Breast epithelium (tissue), 4 donors: ENCODE data around the gene SLC6A11. TPM values are rescaled to one million over a fixed set of nuclear protein-coding genes. Genes with fewer than 3 reads are reported as not detected.

Source experiments
- DNase-seq, 2 donors: peaks; one replicate each; pipeline ENCODE4 v3.0.0-alpha.2; 2019; ENCODE audit warnings: low spot score in 2 of 2
- H3K27ac ChIP-seq, 2 donors: fragments of 200-600 bp; sonication (generic) in 1 of 2; one replicate each; pipeline ENCODE4 v1.5.1; 2016 to 2019; ENCODE audit warnings: mild to moderate bottlenecking in 1 of 2
- H3K27me3 ChIP-seq, 2 donors: fragments of 200-600 bp; sonication (generic) in 1 of 2; one replicate each; pipeline versions ENCODE4 v1.5.1 to v1.6.0; 2017 to 2019; ENCODE audit warnings: control low read depth in 1 of 2, mild to moderate bottlenecking in 1 of 2
- H3K36me3 ChIP-seq: fragments of 200-600 bp; one replicate; pipeline ENCODE4 v1.5.1; 2019
- H3K4me1 ChIP-seq, 2 donors: fragments of 200-600 bp; sonication (generic); one replicate each; pipeline ENCODE4 v1.5.1; 2016 to 2019; ENCODE audit warnings: control low read depth in 1 of 2
- H3K4me3 ChIP-seq, 3 donors: fragments of 200-600 bp; sonication (generic); 1 replicate in 2 of 3; 2 replicates in 1 of 3; pipeline ENCODE4 v1.5.1; 2016 to 2019; ENCODE audit warnings: mild to moderate bottlenecking in 3 of 3, moderate library complexity in 2 of 3
- H3K9me3 ChIP-seq, 2 donors: fragments of 200-600 bp; sonication (generic) in 1 of 2; one replicate each; pipeline ENCODE4 v1.5.1; 2016 to 2019; ENCODE audit warnings: control low read depth in 1 of 2
- POLR2A ChIP-seq: fragments of 450-650 bp; IDR thresholded peaks from one replicate; pipeline ENCODE4 v1.6.1; 2016; ENCODE audit warnings: antibody characterized with exemption, mild to moderate bottlenecking, moderate library complexity
- POLR2AphosphoS5 ChIP-seq, 3 donors: sonication (generic); formaldehyde crosslinking; IDR thresholded peaks; one replicate each; pipeline ENCODE4 v1.6.1; 2017; ENCODE audit warnings: antibody characterized with exemption in 3 of 3
- intact Hi-C: fragments of 100-400 bp; cut with DNase I; formaldehyde crosslinking; loops from one replicate; pipeline ENCODE4 v1.15.1; 2023; ENCODE audit warnings: low total_unique reads
- total RNA-seq, 3 donors: library from RNA; depleted of rRNA; stranded (reverse); fragments of >200 nt; gene quantifications; one replicate each; pipeline ENCODE4 v1.1.0, GENCODE V29; 2016
- TF ChIP-seq, protein P1 (sequence below), 3 donors: fragments of 450-650 bp; IDR thresholded peaks; one replicate each; pipeline ENCODE4 v1.5.1; 2016 to 2017; ENCODE audit warnings: antibody characterized with exemption in 3 of 3, mild to moderate bottlenecking in 3 of 3, moderate library complexity in 3 of 3

Gene SLC6A11
- total RNA-seq, 3 donors from 2014 or later: under 0.01 to 0.15 TPM; not detected in 1

DNA sequence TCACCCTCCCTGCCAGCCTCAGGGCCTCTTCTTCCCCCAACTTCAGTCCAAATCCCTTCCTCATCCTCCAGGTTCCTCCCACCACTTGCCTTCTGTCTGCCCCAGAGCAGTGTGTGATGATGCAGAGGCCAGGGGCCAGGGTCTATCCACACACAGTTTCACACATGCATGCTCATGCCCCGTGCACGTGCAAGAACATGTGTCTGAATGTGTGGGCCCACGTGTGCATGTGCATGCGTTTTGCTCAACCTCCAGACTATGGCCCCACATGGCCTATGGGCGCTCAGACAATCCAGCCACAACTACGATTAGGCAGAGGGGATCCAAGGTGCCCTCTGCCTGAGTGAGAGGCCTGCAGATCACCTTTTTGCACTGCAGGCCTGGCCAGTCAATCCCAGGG, 144.2 kb downstream of the SLC6A11 start:
- intact Hi-C loops: no loop called here
- Histone ChIP-seq H3K4me3 (no peak overlapping the region), H3K27ac (no peak overlapping the region), H3K9me3 (no peaks in the 10 kb centered on the region), H3K36me3 (no peaks in the 10 kb centered on the region), H3K4me1 (no peaks in the 10 kb centered on the region), H3K27me3 (peaks cover 0 to 4% of the 10 kb centered on the region in 2 donors)
- TF ChIP-seq, protein P1, sequence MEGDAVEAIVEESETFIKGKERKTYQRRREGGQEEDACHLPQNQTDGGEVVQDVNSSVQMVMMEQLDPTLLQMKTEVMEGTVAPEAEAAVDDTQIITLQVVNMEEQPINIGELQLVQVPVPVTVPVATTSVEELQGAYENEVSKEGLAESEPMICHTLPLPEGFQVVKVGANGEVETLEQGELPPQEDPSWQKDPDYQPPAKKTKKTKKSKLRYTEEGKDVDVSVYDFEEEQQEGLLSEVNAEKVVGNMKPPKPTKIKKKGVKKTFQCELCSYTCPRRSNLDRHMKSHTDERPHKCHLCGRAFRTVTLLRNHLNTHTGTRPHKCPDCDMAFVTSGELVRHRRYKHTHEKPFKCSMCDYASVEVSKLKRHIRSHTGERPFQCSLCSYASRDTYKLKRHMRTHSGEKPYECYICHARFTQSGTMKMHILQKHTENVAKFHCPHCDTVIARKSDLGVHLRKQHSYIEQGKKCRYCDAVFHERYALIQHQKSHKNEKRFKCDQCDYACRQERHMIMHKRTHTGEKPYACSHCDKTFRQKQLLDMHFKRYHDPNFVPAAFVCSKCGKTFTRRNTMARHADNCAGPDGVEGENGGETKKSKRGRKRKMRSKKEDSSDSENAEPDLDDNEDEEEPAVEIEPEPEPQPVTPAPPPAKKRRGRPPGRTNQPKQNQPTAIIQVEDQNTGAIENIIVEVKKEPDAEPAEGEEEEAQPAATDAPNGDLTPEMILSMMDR (IDR thresholded peaks at IDR 0.05): no peak
- TF ChIP-seq POLR2A (no peak), POLR2AphosphoS5 (IDR thresholded peaks at IDR 0.05) (no peak)
- DNase-seq: no peak

DNA sequence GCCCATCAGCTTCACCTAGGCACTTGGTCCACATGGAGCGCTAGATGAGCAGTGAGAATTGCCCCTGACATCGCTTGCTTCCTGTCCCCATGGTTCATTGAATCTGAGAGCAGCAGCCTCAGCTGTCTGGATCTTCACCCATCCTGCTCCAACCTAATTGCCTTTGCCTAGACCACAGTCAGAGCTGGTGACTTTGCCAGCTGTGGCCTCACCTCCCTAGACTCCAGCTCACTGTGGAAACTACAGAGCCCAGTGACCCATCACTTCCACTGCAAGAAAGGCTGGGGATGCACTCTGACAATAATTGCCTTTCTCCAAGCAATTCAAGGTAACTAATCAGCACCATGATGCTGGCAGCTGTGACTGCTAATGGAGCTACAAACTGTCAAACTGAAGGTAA, 145.9 kb downstream of the SLC6A11 start:
- Histone ChIP-seq H3K36me3 (no peaks in the 10 kb centered on the region), H3K4me3 (no peak overlapping the region), H3K4me1 (no peaks in the 10 kb centered on the region), H3K27me3 (peaks cover 0 to 6% of the 10 kb centered on the region in 2 donors), H3K27ac (no peak overlapping the region), H3K9me3 (no peaks in the 10 kb centered on the region)
- no peak for DNase-seq
- intact Hi-C loops: no loop called here
- TF ChIP-seq POLR2AphosphoS5 (IDR thresholded peaks at IDR 0.05) (no peak), POLR2A (no peak)
- TF ChIP-seq, protein P1 (IDR thresholded peaks at IDR 0.05): no peak

DNA sequence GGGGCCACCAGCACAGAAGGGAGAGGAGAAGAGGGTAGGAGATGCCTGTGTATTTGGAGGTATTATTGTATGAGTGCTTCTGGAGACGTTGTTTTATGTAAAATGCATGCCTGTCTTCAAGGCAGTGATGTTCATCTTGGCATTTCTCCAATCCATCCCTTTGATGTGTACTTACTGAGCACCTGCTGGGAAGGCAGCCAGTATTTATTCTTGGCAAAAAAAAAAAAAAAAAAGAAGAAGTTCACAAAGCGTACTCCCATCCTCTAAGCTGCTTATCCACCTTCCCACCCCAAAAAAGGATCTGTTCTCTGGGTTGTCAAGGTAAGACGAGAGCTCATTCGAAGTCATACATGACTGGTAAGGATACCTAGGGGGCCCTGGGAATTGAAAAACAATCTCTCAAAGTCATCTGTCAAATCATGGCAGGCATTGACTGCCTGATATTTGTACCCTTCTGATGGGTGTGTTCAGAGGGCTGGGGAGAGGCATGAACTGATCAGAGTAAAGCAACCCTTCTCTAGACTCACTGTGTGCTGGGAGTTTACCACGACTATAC, 146.5 kb downstream of the SLC6A11 start:
- DNase-seq: no peak
- H3K9me3 ChIP-seq: no peaks in the 10 kb centered on the region
- no peaks in the 10 kb centered on the region for H3K4me1 ChIP-seq
- H3K27me3 ChIP-seq: peaks cover 0 to 7% of the 10 kb centered on the region in 2 donors
- H3K36me3 ChIP-seq: no peaks in the 10 kb centered on the region
- TF ChIP-seq, protein P1 (IDR thresholded peaks at IDR 0.05): no peak
- no peak for TF ChIP-seq POLR2A
- TF ChIP-seq POLR2AphosphoS5 (IDR thresholded peaks at IDR 0.05): no peak
- intact Hi-C loops: no loop called here
- H3K27ac ChIP-seq: no peak overlapping the region
- H3K4me3 ChIP-seq: no peak overlapping the region

DNA sequence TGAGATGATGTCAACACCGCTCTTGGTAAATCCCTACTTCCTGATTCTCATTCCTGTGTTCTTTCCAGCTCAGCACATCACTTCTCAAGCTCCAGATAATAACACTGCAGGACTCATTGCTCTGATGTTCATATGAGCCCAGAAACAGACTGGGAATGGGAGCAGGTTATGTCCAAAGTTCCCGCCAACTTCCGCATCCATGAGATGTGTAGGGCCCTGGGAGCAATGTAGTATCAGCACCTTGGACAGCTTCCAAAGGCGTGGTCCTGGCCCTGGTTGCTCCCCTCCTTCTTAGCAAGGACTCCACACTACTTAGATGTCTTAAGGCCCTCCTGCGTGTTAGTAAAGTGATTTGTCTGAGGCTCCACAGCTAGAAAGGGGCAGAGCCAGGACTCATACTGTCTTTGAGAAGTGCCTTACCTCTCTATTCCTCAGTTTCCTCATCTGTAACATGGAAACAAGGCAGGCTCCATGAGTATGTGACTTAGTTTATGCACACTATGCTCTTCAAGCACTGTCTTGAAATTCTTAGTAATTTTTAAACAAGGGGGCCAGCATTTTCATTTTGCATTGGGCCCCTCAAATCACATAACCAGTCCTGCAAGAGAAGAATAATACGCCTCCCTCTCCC, 148.6 kb downstream of the SLC6A11 start:
- no peaks in the 10 kb centered on the region for H3K9me3 ChIP-seq
- no peaks in the 10 kb centered on the region for H3K4me1 ChIP-seq
- H3K4me3 ChIP-seq: no peak overlapping the region
- no peaks in the 10 kb centered on the region for H3K36me3 ChIP-seq
- intact Hi-C loops: no loop called here
- TF ChIP-seq POLR2AphosphoS5 (IDR thresholded peaks at IDR 0.05) (no peak), POLR2A (no peak)
- TF ChIP-seq, protein P1 (IDR thresholded peaks at IDR 0.05): no peak
- H3K27me3 ChIP-seq: peaks cover 0 to 7% of the 10 kb centered on the region in 2 donors
- DNase-seq: no peak
- no peak overlapping the region for H3K27ac ChIP-seq

DNA sequence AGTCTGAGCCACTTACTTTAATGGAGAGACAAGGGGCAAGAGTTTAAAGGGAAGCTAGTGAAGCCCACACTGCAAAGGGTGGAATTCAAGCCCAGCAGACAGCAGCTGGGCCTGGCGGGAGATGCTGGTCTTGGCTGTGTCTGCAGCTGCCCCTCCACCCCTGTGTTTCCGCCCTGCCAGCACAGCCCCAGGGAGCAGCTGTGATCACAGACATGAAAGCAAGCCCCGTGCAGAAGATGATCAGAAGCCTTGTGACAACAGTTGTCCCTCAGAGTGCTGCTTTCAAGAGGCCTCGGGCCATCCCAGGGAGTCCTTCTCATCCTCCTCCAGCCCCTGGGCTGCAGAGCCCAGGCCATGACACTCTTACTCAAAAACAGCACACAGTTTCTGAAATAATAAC, 152.4 kb downstream of the SLC6A11 start:
- Histone ChIP-seq H3K4me1 (no peaks in the 10 kb centered on the region), H3K27ac (no peak overlapping the region), H3K9me3 (no peaks in the 10 kb centered on the region), H3K27me3 (peaks cover 0 to 16% of the 10 kb centered on the region in 2 donors), H3K36me3 (no peaks in the 10 kb centered on the region), H3K4me3 (no peak overlapping the region)
- no peak for DNase-seq
- intact Hi-C loops: no loop called here
- no peak for TF ChIP-seq POLR2A
- TF ChIP-seq, protein P1 (IDR thresholded peaks at IDR 0.05): no peak
- no peak for TF ChIP-seq POLR2AphosphoS5 (IDR thresholded peaks at IDR 0.05)
